HG03280 (cell line): ENCODE results near the gene SLC6A13.
"Not testable (repeated sequence)": the region's sequence is repeated elsewhere in the genome, so short reads cannot be mapped to it uniquely, and the experiment has no call there.

Source experiments
- ATAC-seq: cut with Tn5 transposase; IDR thresholded peaks from one replicate; pipeline ENCODE4 v1.9.1; 2021; ENCODE audit warnings: mild to moderate bottlenecking, moderate library complexity; ENCODE audit not compliant: unreplicated experiment

Gene SLC6A13

GRCh38 chr12:265096-265495 is 2.5 kb upstream of the SLC6A13 start:
- no peak for ATAC-seq

- no peak for ATAC-seq
Observed at GRCh38 chr12:264269-264668, 1.6 kb upstream of the SLC6A13 start.

- ATAC-seq, result no peak
Observed at GRCh38 chr12:263574-263973, 938 bp upstream of the SLC6A13 start.

GRCh38 chr12:262113-262512 is 523 bp downstream of the SLC6A13 start:
- ATAC-seq, result no peak

GRCh38 chr12:257521-258321 is 4.9 kb downstream of the SLC6A13 start:
- no peak for ATAC-seq

- ATAC-seq, result no peak
Observed at GRCh38 chr12:256958-257357, 5.7 kb downstream of the SLC6A13 start.

- no peak for ATAC-seq
Observed at GRCh38 chr12:256225-256624, 6.4 kb downstream of the SLC6A13 start.

GRCh38 chr12:254912-255311 is 7.7 kb downstream of the SLC6A13 start:
- no peak for ATAC-seq

- no peak for ATAC-seq
Observed at GRCh38 chr12:254039-254438, 8.6 kb downstream of the SLC6A13 start.

- ATAC-seq, result no peak
Observed at GRCh38 chr12:253116-253831, 9.4 kb downstream of the SLC6A13 start.

- ATAC-seq, result no peak
Observed at GRCh38 chr12:252636-253035, 10.0 kb downstream of the SLC6A13 start.

- ATAC-seq, result no peak
Observed at GRCh38 chr12:247271-247670, 15.4 kb downstream of the SLC6A13 start.

GRCh38 chr12:243381-243780 is 19.3 kb downstream of the SLC6A13 start:
- ATAC-seq, result no peak

- no peak for ATAC-seq
Observed at GRCh38 chr12:242496-242895, 20.1 kb downstream of the SLC6A13 start.

GRCh38 chr12:241266-241665 is 21.4 kb downstream of the SLC6A13 start:
- ATAC-seq, result no peak

- ATAC-seq, result no peak
Observed at GRCh38 chr12:240566-240965, 22.1 kb downstream of the SLC6A13 start.

GRCh38 chr12:238736-239398 is 23.8 kb downstream of the SLC6A13 start:
- ATAC-seq, result no peak

GRCh38 chr12:238116-238515 is 24.5 kb downstream of the SLC6A13 start:
- ATAC-seq, result no peak

GRCh38 chr12:237026-237815 is 25.4 kb downstream of the SLC6A13 start:
- no peak for ATAC-seq

- ATAC-seq, result no peak
Observed at GRCh38 chr12:236445-236844, 26.2 kb downstream of the SLC6A13 start.

GRCh38 chr12:235967-236366 is 26.7 kb downstream of the SLC6A13 start:
- not testable (repeated sequence) for ATAC-seq
